ENCODE results near the gene TIGD3. TPM values are rescaled to one million over a fixed set of nuclear protein-coding genes. Genes with fewer than 3 reads are reported as not detected.

Gene TIGD3
- total and polyA plus RNA-seq, 2 donors (not counting 1 experiment from before 2014, with no cell fraction given), result 0.17 TPM; not detected in 1

DNA sequence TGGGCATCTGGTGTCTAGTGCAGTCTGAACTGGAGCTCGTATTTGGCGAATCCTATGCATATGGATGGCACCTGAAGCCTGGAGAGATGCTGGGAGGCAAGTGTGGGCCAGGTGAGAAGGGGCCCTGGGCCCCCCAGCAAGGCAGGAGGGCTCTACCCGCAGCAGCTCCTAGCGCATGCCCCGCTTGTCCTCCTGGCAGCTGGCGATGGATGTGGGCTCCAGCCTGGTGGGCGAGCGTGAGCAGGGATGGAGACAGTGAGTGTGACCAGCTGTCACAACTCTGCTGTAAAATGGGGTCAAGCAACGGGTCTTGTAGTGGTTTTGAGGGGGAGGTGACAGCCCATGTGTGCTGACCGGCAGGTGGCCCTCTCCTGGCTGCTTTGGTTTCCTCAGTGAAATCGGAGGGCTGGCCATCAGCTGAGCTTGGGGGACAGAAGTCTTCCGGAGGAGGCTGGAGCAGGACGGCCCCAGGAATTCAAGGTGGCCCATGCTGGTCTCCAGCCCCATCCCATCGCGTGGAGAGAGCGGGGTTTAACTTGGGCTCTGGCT, 43.9 kb downstream of the TIGD3 start:
- peaks cover 39% of the 10 kb centered on the region for H3K36me3 ChIP-seq (ENCODE audit: control insufficient read depth, insufficient read depth, low read length)
- H3K27me3 ChIP-seq (ENCODE audit: control insufficient read depth, insufficient read depth, low read length), result no peaks in the 10 kb centered on the region
- no peaks in the 10 kb centered on the region for H4K20me1 ChIP-seq (ENCODE audit: control insufficient read depth, extremely low read depth, insufficient read depth, low read length)
- H3K9ac ChIP-seq (ENCODE audit: insufficient read depth, low read length), result no peak overlapping the region
- peaks cover 2% of the 10 kb centered on the region for H3K79me2 ChIP-seq (ENCODE audit: control insufficient read depth, insufficient read depth, low read length)
- no peak overlapping the region for H3K4me3 ChIP-seq (replicated peaks in 1 of 4; ENCODE audit: control extremely low read depth in 1 of 4, insufficient read depth in 1 of 4, low read depth in 3 of 4, low read length in 4 of 4)
- H3K9me3 ChIP-seq (ENCODE audit: control insufficient read depth, insufficient read depth, low read depth, low read length), result no peaks in the 10 kb centered on the region
- TF ChIP-seq CTCF (conservative IDR thresholded peaks at IDR 0.05 in 1 of 2, IDR thresholded peaks at IDR 0.05 in 1 of 2; ENCODE audit: low read depth in 1 of 2, low read length in 2 of 2) (no peak), EZH2 (IDR thresholded peaks at IDR 0.05; ENCODE audit: low read length, missing control alignments) (no peak)
- no peak overlapping the region for H2AFZ ChIP-seq (ENCODE audit: low read length)
- no peak overlapping the region for H3K27ac ChIP-seq (ENCODE audit: insufficient read depth, low read length)
- H3K4me1 ChIP-seq (ENCODE audit: control insufficient read depth, extremely low read depth, insufficient read depth, low read length), result no peaks in the 10 kb centered on the region
- no peak for DNase-seq (ENCODE audit: low read depth in 2 of 2)
- H3K4me2 ChIP-seq (ENCODE audit: extremely low read depth, insufficient read depth, low read length), result no peak overlapping the region

DNA sequence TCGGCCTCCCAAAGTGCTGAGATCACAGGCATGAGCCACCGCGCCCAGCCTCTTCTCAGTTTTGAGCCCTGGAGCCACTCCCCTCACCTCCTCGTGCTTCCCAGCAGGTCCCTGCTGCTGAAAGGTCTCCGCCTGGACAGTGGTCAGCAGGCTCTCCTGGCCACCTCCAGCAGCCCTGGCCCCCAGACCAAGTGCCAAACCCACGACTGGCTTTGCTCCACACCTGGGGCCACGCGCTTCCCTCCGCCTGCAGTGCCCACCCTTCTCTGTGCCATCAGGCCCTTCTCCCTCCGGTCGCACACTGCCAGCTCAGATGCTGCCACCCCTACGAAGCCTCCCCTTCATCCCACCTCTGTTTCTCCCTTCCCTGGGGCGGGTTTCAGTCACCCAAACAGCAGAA, 44.7 kb downstream of the TIGD3 start:
- Histone ChIP-seq H3K36me3 (ENCODE audit: control insufficient read depth, insufficient read depth, low read length) (peaks cover 36% of the 10 kb centered on the region), H3K9ac (ENCODE audit: insufficient read depth, low read length) (no peak overlapping the region), H3K4me2 (ENCODE audit: extremely low read depth, insufficient read depth, low read length) (no peak overlapping the region), H4K20me1 (ENCODE audit: control insufficient read depth, extremely low read depth, insufficient read depth, low read length) (no peaks in the 10 kb centered on the region), H3K4me1 (ENCODE audit: control insufficient read depth, extremely low read depth, insufficient read depth, low read length) (no peaks in the 10 kb centered on the region), H3K27ac (ENCODE audit: insufficient read depth, low read length) (no peak overlapping the region), H3K9me3 (ENCODE audit: control insufficient read depth, insufficient read depth, low read depth, low read length) (no peaks in the 10 kb centered on the region), H3K27me3 (ENCODE audit: control insufficient read depth, insufficient read depth, low read length) (no peaks in the 10 kb centered on the region), H3K4me3 (replicated peaks in 1 of 4; ENCODE audit: control extremely low read depth in 1 of 4, insufficient read depth in 1 of 4, low read depth in 3 of 4, low read length in 4 of 4) (no peak overlapping the region), H3K79me2 (ENCODE audit: control insufficient read depth, insufficient read depth, low read length) (no peaks in the 10 kb centered on the region), H2AFZ (ENCODE audit: low read length) (no peak overlapping the region)
- DNase-seq (ENCODE audit: low read depth in 2 of 2), result no peak
- TF ChIP-seq CTCF (conservative IDR thresholded peaks at IDR 0.05 in 1 of 2, IDR thresholded peaks at IDR 0.05 in 1 of 2; ENCODE audit: low read depth in 1 of 2, low read length in 2 of 2) (no peak), EZH2 (IDR thresholded peaks at IDR 0.05; ENCODE audit: low read length, missing control alignments) (no peak)

DNA sequence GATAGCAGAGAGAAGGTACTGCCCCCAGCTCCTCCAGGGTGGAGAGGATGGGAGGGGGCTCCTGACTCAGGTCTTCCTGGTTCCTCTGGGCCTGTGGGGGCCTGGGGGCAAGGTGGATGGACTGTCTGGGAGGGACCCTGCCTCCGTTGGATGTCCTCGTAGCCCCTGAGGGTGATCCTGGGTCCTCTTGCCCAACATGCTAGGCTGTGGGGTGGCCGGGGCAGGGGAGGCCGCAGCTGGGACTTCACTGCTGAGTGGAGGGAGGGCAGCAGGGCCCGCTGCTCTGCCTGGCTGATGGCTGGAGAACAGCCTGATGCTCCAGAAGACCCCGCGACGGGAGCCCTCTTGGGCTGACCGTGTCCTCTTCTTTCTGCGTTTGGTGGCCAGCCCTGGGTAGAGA, 45.3 kb downstream of the TIGD3 start:
- Histone ChIP-seq H3K27me3 (ENCODE audit: control insufficient read depth, insufficient read depth, low read length) (no peaks in the 10 kb centered on the region), H3K4me3 (replicated peaks in 1 of 4; ENCODE audit: control extremely low read depth in 1 of 4, insufficient read depth in 1 of 4, low read depth in 3 of 4, low read length in 4 of 4) (no peak overlapping the region), H2AFZ (ENCODE audit: low read length) (no peak overlapping the region), H3K27ac (ENCODE audit: insufficient read depth, low read length) (no peak overlapping the region), H4K20me1 (ENCODE audit: control insufficient read depth, extremely low read depth, insufficient read depth, low read length) (no peaks in the 10 kb centered on the region), H3K79me2 (ENCODE audit: control insufficient read depth, insufficient read depth, low read length) (no peaks in the 10 kb centered on the region), H3K36me3 (ENCODE audit: control insufficient read depth, insufficient read depth, low read length) (peaks cover 35% of the 10 kb centered on the region), H3K9me3 (ENCODE audit: control insufficient read depth, insufficient read depth, low read depth, low read length) (no peaks in the 10 kb centered on the region), H3K9ac (ENCODE audit: insufficient read depth, low read length) (no peak overlapping the region), H3K4me1 (ENCODE audit: control insufficient read depth, extremely low read depth, insufficient read depth, low read length) (no peaks in the 10 kb centered on the region), H3K4me2 (ENCODE audit: extremely low read depth, insufficient read depth, low read length) (no peak overlapping the region)
- DNase-seq (ENCODE audit: low read depth in 2 of 2), result no peak
- no peak for TF ChIP-seq CTCF (conservative IDR thresholded peaks at IDR 0.05 in 1 of 2, IDR thresholded peaks at IDR 0.05 in 1 of 2; ENCODE audit: low read depth in 1 of 2, low read length in 2 of 2)
- no peak for TF ChIP-seq EZH2 (IDR thresholded peaks at IDR 0.05; ENCODE audit: low read length, missing control alignments)
